HG02642 (cell line): ENCODE results near the gene TWIST2.

Experiments
- ATAC-seq: cut with Tn5 transposase; IDR thresholded peaks from one replicate; pipeline ENCODE4 v1.9.1; 2021; ENCODE audit warnings: mild to moderate bottlenecking; ENCODE audit not compliant: unreplicated experiment, poor library complexity

TWIST2 gene

DNA sequence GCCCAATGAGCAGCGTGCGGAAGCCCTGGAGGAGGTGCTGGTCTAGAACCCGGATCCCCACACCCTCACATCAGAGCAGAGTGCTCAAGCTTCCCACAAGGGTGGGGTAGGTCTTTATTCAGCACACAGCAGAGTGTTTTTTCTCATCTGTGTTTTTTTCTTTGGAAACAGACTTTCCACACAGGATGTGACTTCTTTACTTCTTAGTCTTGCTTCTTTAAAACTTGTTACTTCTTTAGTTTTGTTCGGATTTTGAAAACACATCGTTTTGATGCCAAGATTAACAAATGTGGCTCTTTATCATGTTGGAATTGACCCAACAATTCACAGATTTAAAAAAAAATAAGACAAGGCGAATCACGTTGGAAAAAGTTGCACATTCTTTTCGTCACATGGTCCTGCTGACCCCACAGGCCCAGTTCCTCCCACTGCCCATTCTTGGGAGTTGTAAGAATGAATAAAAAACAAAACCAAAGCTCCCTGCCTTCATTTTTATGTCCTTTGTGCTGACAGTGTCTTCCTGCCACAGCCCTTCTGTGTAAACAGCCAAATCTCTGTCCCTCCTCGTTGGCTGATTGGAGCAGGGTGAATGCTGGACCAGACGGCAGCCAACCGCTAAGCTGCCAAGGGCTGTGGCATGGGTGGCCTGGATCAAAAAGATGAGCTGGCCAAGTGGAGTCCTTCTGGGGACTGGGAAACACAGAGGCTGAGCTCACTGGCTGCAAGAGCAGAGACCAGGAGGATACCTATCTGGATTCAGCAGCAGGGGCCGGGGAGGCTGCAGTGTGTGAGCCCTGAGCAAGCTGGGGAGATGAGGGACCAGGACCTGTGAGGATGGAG, 81.6 kb downstream of the TWIST2 start:
- ATAC-seq = no peak

DNA sequence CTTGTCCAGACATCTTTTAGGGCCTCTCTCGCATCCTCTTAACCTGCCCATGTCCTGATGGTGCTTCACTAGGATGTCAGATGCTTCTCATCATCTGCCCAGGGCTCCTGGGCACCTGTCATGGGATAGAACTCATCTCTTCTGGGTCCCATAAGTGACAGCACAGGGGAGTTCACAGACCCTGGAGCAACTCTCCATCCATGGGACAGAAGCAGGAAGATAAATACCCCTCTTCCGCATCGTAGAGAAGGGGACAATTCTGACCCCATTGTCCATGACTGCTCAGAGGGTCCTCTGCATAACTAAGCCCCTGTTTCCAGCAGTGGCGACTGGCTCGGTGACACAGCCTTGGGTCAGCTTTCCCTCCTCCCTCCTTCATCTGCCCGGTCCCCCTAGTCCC, 82.3 kb downstream of the TWIST2 start:
- no peak for ATAC-seq

DNA sequence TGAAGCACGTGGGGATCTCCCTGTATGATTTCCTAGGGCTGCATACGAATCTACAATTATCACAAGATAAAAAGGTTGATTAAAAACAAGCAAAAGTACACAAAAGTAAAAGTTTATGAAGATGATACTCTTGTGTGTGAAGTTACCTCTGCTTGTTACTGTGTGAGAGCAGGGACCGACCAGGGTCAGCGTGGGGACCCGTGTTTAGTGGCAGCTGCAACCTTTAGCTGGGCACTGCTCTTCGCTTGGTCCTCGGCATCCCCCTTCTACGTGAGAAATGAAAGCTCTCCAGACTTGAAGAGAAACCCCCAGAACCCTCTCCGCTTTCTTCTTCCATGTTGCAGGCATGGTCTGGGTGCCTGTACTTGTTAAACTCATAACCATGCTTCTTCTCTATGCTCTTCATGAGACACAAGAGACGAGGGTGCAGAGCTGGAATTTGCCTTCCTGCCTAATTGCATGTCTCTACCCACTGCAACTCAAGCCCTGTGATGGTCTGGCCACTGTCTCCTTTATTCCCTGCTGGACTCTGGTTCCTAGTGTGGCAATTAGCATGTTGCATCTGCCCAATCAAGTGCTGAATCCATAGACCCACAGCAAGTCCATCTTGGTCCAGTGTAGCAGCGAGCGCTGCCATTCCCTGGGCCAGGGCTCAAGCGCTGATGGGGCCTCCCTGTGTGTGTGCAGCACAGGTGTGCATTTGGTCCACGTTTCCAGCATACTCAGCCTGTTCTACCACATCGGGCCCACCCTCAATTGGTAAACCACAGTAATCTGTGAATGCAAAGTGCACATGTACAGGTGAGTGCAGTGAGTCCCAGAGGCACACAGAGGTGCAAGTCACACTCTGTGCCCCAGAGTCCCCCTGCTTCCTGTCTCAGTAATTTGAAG, 88.5 kb downstream of the TWIST2 start:
- no peak for ATAC-seq

DNA sequence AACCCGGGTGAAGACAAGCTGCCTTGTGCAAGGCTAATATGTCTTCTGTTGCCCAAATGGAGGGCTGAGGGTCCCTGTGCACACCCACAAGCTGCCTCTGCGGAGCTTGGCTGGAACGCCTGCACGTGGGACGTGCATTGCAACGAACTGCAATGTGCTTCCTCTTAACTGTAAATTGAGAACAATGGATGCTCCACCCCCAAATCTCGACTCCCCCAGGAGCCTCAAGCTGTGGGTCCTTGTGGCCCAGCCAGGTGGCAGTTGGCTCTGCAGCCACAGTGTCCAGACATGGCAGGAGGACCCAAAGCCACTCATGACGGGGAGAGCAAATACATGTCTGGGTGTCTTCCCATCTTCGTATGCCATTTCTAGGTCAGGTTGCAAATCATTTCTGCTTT, 90.1 kb downstream of the TWIST2 start:
- ATAC-seq = no peak

DNA sequence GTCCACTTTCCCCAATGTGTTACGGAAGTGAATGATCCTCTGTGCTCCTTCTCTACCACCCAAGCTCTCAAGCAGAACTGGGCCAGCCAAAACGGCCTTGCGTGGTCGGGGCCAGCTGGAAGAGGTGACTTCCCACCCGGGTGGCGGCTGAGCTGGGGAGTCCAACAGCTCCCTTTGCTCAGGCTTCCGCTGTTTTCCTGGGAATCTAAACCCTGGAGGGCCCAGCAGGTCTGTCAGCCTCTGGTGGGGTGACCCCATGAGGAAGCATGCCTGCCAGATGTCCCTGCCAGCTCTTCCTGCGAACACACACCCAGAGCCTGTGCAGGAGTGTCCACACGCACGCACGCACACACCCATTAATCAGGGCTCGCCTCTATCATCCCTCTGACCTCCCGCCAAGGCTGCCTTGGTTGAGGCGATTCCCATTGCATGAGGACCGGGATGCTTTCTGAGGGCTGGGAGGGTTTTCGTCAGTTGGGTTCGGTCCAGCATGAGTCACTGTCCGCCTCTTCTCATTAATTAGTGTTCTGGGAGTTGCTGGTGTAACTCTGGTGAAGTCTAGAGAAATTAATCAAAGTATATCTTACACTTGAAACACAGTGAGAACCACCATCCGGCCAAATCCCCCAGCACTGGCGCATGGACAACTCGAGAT, 90.6 kb downstream of the TWIST2 start:
- no peak for ATAC-seq

DNA sequence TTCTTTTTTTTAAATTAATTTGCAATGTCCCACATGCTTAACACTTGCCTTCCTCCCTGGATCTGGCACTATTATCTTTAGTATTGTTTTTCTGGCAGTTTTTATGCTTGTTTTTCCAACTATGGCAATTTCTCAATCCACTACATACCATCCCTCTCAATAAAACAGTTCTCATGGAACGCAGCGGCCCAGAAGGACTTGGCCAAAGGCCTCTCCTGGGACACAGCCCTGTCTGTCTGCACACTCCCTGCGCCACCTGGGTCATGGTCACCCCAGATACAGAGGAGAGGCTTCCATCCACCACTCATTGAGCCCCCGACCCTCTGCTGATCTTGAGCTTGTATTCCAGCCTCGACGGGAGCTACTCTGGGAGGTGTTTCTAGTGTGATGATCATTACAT, 91.2 kb downstream of the TWIST2 start:
- no peak for ATAC-seq

DNA sequence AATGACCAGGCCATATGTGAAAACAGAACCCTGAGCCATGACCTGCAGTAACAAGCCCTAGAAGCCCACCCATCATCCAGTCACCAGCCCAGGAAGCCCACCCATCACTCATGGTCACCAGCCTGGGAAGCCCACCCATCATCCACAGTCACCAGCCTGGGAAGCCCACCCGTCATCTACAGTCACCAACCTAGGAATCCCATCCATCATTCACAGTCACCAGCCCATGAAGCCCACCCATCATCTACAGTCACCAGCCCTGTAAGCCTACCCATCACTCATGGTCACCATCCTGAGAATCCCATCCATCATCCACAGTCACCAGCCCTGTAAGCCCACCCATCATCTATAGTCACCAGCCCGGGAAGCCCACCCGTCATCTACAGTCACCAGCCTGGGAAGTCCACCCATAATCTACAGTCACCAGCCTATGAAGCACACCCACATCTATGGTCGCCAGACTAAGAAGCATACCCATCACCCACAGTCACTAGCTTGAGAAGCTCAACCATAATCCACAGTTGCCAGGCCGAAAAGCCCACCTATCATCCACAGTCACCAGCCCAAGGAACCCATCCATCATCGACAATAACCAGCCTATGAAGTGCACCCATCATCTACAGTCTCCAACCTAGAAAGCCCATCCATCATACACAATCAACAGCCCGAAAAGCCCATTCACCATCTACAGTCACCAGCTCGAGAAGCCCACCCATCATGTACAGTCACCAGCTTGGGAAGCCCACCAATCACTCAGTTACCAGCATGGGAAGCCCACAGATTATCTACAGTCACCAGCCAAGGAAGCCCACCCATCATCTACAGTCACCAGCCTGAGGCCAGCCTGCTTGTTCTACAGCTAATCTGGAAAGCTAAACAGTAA, 91.9 kb downstream of the TWIST2 start:
- no peak for ATAC-seq

DNA sequence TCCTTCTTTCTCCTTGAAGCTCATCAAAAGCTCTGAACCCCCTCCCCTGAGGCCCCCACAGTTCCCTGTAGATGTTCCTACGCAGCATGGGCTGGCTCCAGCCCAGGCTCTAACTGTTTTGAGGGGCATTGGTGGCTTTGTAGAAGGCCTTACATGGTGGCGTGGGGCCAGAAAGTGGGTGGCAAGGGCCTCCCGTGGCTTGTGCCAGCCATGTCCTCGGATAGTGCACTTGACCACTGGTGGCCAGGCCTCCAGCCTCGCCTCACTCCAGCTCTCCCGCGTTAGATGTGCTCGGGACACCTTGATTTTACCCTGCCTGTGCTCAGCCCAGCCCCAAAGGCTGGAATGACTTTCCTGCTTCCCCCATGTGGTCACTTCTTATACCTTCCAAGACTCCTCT, 92.9 kb downstream of the TWIST2 start:
- no peak for ATAC-seq

DNA sequence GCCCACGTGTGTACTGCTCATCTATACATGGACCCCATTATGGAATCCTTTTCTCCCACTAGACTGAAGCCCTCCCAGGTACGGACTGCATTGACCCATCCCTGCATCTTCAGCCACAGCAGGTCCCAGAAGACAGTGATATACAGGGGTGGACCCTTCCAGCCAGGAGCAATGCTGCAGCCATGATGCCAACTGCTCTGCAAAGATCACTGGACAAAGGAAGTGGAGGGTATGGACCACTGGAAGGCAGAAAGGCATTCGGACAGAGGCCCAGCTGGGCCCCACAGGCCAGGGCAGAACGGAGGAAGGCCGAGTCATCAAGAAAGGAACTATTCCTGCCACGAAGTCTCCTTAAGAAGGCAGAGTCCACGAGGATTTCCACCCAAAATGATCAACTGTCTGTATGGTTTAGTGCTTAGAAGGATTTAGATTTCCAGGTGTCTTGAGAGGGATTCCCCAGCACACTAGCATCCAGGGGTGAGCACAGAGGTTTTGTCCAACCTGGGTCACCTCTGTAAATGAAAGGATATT, 93.4 kb downstream of the TWIST2 start:
- ATAC-seq = no peak

DNA sequence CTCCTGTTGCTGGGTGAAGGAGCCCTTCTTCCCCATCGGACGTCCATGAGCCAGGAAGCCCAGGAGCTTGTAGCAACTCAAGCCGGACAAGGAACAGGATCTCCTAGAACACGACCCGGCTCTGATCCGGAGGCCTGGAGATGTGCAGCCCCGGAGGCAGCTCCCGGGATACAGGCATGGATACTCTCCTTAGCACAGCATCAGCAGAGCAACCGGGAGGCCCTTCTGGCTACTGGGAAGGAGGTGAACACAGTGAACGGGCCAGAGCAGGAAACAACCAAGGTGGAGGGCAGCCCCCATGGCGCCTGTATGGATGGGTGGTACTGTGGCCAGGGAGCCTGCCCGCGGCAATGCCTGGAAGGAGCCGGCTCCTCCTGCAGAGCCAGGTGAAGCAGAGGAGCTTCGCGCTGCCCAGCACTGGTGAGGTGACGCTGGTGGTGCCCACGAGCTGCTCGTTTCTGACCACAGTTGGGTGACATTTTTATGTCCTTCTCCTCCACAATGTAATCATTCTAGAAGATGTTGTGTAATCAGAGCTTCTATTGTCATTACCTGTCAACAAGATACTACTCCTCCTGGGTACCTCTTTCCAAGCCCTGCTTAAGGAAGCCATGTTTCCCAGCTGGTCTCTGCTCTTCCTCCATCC, 94.3 kb downstream of the TWIST2 start:
- no peak for ATAC-seq

DNA sequence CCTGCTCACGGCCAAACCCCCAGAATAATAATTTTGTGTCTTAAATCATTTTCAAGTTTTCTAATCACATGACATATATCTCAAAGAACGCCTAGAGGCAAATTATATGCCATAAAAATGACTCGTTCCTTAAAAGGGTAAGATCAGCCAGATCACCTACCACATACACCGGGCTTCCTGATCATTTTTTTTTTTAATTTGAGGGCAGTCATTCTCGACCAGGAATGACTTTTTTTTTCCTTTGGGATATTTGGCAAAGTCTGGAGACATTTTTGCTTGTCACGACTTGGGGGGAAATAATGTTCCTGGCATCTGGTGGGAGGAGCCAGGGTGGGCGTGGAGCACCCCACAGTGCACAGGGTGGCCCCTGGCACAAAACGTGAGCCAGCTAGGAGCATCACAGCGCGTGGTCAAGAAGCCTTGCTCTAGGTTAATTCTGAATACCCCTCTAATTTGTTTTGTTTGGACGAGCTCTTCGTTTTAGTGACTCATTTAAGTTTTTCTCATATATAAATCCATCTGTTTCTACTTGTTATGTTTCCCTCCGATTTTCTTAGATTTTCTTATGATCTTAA, 94.9 kb downstream of the TWIST2 start:
- no peak for ATAC-seq

DNA sequence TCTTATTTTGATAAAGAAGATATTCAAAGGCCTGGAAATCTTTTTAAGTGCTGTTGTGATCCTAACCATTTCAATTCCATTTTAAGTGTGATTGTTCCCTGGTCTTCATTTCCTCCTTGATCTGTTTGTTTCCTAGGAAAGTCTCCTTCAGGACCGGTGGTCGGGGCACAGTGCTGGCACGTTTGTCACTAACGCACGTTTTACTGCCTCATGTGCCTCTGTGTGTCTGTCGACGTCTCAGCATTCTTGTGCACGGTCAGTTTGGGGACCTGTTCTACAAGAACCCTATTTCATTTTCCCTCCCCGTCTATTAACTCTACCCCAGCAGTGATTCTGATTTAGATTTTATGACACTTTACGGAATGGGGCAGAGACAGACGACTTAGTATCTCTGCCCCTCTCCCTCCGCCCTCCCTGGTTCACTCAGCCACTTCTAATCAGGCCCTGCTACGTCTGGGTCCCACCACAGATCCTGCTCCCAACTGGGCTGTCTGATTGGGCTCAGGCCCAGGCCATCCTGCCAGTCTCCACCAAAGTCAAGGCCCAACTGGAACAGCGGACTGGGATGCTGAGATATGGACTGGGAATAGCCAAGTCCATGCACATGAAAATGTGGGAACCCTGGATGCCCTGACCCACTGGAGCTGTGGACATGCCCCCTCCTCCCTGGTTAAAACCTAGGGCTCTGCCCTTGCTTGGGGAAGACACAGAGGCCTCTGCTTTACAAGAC, 95.6 kb downstream of the TWIST2 start:
- no peak for ATAC-seq

DNA sequence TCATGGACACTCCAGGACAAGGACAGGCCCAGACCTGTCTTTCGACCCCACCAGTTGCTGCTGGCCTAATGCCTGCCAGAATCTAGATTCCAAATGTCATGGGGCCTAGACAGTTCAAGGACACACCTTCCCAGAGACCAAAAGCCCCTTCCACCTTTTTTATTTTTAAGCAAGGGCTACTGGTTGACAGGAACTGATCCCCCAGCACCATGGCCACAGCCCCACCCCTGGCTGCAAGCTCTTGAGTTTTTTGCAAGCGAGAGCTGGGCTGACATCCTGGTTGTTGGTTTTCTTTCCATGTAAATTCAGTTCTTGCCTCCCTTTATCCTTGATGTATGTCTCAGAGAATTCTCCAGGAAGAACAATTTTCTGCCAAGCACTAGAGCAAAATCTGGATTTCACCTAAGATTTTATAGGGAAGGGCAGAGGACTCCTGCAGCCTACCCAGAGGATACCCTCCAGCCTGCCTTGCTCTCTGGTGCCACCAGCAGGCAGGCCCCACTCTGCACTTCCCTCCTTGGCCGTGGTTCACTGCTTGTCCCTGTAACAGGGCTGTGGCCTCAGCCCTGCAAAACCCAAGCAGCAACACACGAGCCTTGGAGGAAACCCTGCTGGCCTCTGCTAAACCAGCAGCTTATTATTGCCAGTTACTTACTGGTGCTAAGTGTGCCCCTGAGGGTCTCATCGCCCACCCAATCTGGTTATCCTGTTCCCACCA, 97.7 kb downstream of the TWIST2 start:
- ATAC-seq = no peak

DNA sequence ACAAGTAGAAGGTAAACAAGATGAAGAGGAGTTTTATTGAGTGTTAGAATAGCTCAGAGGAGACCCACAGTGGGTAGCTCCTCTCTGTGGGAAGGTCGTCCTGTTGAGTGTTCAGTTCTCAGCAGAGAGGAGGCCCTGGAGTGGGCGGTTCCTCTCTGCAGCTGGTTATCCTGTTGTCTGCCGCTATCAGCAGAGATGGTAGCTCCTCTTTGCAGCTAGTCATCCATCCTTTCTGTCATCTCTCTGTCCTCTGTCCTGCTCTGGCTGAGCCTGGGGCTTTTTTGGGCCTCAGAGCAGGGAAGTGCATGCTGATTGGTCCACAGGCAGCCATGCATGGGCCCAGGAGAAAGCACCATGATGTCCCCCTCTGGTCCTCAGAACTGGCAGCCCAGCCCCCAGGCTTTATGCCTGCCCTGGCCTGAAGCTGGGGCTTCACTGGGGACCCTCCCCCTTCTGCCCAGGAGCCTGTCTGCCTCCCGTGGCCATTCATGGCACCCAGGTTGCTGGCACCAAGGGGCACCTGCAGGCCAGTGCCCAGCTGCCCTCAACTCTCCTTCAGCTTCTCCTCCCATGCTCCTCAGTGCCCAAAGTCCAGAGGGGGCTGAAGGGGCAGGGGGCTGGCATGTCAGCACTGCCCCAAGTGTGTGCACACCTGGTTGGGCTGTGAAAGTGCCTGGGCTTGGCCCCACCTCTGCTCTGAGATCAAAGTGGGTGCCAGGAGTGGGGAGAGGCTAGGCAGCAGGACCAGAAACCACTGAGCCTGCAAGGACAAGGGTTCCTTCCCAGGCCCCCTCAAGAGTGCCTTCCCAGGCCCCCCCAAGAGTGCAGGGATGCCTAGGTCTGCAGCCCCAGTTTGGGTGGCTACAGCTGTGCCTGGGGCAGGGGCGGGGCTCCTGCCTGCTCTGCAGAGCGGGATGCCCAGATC, 98.7 kb downstream of the TWIST2 start:
- no peak for ATAC-seq

DNA sequence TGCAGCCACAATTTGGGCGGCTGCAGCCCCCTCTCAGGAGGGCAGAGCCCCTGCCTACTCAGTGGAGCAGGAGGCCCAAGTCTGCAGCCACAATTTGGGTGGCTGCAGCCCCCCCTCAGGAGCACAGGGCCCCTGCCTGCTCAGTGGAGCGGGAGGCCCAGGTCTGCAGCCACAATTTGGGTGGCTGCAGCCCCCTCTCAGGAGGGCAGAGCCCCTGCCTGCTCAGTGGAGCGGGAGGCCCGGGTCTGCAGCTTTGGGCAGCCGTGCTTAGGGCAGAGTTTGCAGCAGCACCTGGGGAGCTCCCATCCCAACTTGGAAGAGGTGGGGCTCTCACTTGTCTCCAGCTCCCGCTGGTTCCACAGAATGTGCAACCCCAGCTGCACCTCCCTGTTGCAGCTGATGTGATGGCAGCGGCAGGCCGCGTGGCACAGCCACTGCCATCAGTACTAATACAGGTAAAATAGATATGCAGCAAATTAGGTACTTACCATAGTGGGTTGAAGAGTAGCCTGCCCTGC, 99.4 kb downstream of the TWIST2 start:
- ATAC-seq = no peak

DNA sequence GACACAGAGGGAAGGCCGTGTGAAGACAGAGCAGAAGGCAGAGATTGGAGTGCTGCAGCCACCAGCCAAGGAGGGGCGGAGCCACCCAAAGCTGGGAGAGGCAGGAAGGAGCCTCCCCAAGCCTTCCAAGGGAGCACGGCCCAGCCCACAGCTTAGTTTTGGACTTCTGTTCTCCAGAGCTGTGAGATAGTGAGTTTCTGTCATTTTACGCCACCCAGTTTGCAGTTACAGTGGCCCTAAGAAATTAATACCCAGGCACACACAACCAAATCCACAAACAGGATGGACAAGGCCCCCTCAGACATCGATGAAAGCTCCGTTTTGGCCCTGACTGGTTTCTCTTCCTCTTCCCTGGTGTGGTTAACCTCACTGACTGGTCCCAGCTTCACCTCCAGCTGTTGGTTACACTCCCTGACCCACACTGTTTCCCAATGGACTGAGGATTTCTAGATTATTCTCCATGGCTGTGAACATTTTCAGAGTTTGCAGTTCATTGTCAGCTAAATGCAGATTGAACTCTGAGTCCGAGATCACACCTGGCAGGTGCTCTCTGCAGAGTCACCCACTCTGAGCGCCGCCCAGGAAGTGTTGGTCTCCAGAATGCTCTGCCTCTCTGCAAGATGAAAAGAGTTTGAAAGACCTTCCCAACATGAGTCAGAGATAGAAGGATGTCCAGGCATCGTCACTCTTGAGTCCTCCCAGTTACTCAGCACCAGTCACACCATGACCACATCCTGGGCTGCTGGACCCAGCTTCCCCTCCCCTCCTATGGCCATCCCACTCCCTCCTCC, 100.2 kb downstream of the TWIST2 start:
- ATAC-seq = no peak
